ENCODE measurements around the gene GXYLT1.

GRCh38 chr12:42102720-42103119, 42.0 kb downstream of the GXYLT1 start:
- TF ChIP-seq CTCF (IDR thresholded peaks at IDR 0.05) = no peak
- TF ChIP-seq POLR2A (IDR thresholded peaks at IDR 0.05) = no peak

All from Peyer's patch (tissue), 4 donors.